ENCODE measurements around the gene OTULIN. TPM values are rescaled to one million over a fixed set of nuclear protein-coding genes. Genes with fewer than 3 reads are reported as not detected.

Gene OTULIN
- total RNA-seq (10 to 100 TPM; 31.1 to 34.3 TPM), polyA plus RNA-seq (ENCODE audit: insufficient read length in 6 of 6) (10 to 100 TPM; 17.0 to 22.5 (median 20.6) TPM)
- long read RNA-seq, donor 1, full-length matches to known transcripts: 3 of 3 reads
- long read RNA-seq, donor 1, partial matches to known transcripts: 0 of 3 reads
- long read RNA-seq, donor 1, other reads (novel, unspliced or antisense): 0 of 3 reads
- long read RNA-seq, donor 2, partial matches to known transcripts: 0 of 1 reads
- long read RNA-seq, donor 2, other reads (novel, unspliced or antisense): 0 of 1 reads
- long read RNA-seq, donor 3, full-length matches to known transcripts: 2 of 2 reads
- long read RNA-seq, donor 3, partial matches to known transcripts: 0 of 2 reads
- long read RNA-seq, donor 3, other reads (novel, unspliced or antisense): 0 of 2 reads
- long read RNA-seq, donor 4, partial matches to known transcripts: 0 of 1 reads
- long read RNA-seq, donor 4, other reads (novel, unspliced or antisense): 1 of 1 reads
- long read RNA-seq, donor 5, full-length matches to known transcripts: 2 of 2 reads
- long read RNA-seq, donor 5, partial matches to known transcripts: 0 of 2 reads
- long read RNA-seq, donor 5, other reads (novel, unspliced or antisense): 0 of 2 reads
- long read RNA-seq, donor 6: 0 reads
- long read RNA-seq, donor 7, full-length matches to known transcripts: 1 of 1 reads
- long read RNA-seq, donor 7, partial matches to known transcripts: 0 of 1 reads
- long read RNA-seq, donor 7, other reads (novel, unspliced or antisense): 0 of 1 reads
- long read RNA-seq, donor 8, full-length matches to known transcripts: 1 of 1 reads
- long read RNA-seq, donor 8, partial matches to known transcripts: 0 of 1 reads
- long read RNA-seq, donor 8, other reads (novel, unspliced or antisense): 0 of 1 reads
- long read RNA-seq, donor 9: 0 reads
- long read RNA-seq, donor 10, full-length matches to known transcripts: 7 of 12 reads
- long read RNA-seq, donor 10, partial matches to known transcripts: 3 of 12 reads
- long read RNA-seq, donor 10, other reads (novel, unspliced or antisense): 2 of 12 reads
- long read RNA-seq, donor 11, full-length matches to known transcripts: 2 of 2 reads
- long read RNA-seq, donor 11, partial matches to known transcripts: 0 of 2 reads
- long read RNA-seq, donor 11, other reads (novel, unspliced or antisense): 0 of 2 reads
- long read RNA-seq, donor 12, full-length matches to known transcripts: 3 of 3 reads
- long read RNA-seq, donor 12, partial matches to known transcripts: 0 of 3 reads
- long read RNA-seq, donor 12, other reads (novel, unspliced or antisense): 0 of 3 reads

- peak within 1 kb of the TSS; percentile 65 to 75 for H3K4me3 ChIP-seq
- intact Hi-C loops (cut with DNase I): no loop called here
- H3K27ac ChIP-seq: peak within 1 kb of the TSS; percentile 96 to 98
- peak; percentile 93 for ATAC-seq
- no peak for TF ChIP-seq CTCF (IDR thresholded peaks at IDR 0.05)
- H3K36me3 ChIP-seq: no peaks in the 10 kb centered on the region
- peaks cover 6 to 52% of the 10 kb centered on the region in 2 donors for H3K4me1 ChIP-seq
- DNase-seq: peak; percentile 93 to 99 (median 96)
- H3K27me3 ChIP-seq: no peaks in the 10 kb centered on the region
- no peaks in the 10 kb centered on the region for H3K9me3 ChIP-seq
Observed at GRCh38 chr5:14664270-14665100, at the start of gene OTULIN. Gene OTULIN, plus strand, starts transcription at chr5:14664718. Its CDS starts 108 bp downstream, at chr5:14664826.

- Histone ChIP-seq H3K4me1 (no peaks in the 10 kb centered on the region), H3K9me3 (no peaks in the 10 kb centered on the region), H3K4me3 (no peak overlapping the region), H3K36me3 (peaks cover 0 to 55% of the 10 kb centered on the region in 2 donors), H3K27me3 (no peaks in the 10 kb centered on the region), H3K27ac (no peak overlapping the region)
- intact Hi-C loops (cut with DNase I): no loop called here
- ATAC-seq: no peak
- TF ChIP-seq CTCF (IDR thresholded peaks at IDR 0.05): no peak
- DNase-seq: no peak
Observed at GRCh38 chr5:14615365-14615764, 49.2 kb upstream of the OTULIN start.

GRCh38 chr5:14617441-14617840 is 47.1 kb upstream of the OTULIN start:
- TF ChIP-seq CTCF (IDR thresholded peaks at IDR 0.05): no peak
- ATAC-seq (no peak), DNase-seq (no peak)
- intact Hi-C loops (cut with DNase I): no loop called here
- Histone ChIP-seq H3K27ac (no peak overlapping the region), H3K27me3 (no peaks in the 10 kb centered on the region), H3K4me1 (no peaks in the 10 kb centered on the region), H3K4me3 (no peak overlapping the region), H3K36me3 (peaks cover 0 to 44% of the 10 kb centered on the region in 2 donors), H3K9me3 (no peaks in the 10 kb centered on the region)

GRCh38 chr5:14627270-14627669 is 37.2 kb upstream of the OTULIN start:
- Histone ChIP-seq H3K9me3 (no peaks in the 10 kb centered on the region), H3K36me3 (no peaks in the 10 kb centered on the region), H3K27me3 (no peaks in the 10 kb centered on the region), H3K4me1 (no peaks in the 10 kb centered on the region), H3K27ac (no peak overlapping the region), H3K4me3 (no peak overlapping the region)
- intact Hi-C loops (cut with DNase I): no loop called here
- TF ChIP-seq CTCF (IDR thresholded peaks at IDR 0.05): no peak
- DNase-seq (no peak), ATAC-seq (no peak)

All from left lung (tissue), 14 donors.